T-helper 9 cell (primary cell): ENCODE results near the gene MCU.
"Not testable (repeated sequence)": the region's sequence is repeated elsewhere in the genome, so short reads cannot be mapped to it uniquely, and the experiment has no call there.

Source experiments
- DNase-seq: peaks from one replicate; pipeline ENCODE4 v3.0.0-alpha.2; 2020

Gene MCU

GRCh38 chr10:72731916-72732419 is 40.0 kb downstream of the MCU start:
- DNase-seq = no peak

DNA sequence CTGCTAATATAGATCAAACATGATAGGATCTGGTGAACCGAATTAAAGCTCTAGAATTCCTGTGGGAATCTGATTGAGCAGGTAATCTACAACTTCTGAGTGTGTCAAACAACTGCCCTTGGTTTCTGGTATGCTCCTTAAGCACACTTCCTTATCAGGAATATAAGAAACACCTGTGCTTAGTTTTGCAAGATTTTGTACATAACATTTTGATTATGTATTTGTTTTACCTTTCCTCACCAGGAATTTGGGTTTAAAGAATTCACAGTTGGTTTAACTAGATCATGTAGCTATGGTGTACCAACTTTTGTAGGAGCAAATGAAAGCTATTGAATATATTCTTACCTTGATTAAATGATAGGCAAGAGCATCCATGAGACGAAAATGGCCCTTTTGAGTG is 40.6 kb downstream of the MCU start:
- DNase-seq = no peak

DNA sequence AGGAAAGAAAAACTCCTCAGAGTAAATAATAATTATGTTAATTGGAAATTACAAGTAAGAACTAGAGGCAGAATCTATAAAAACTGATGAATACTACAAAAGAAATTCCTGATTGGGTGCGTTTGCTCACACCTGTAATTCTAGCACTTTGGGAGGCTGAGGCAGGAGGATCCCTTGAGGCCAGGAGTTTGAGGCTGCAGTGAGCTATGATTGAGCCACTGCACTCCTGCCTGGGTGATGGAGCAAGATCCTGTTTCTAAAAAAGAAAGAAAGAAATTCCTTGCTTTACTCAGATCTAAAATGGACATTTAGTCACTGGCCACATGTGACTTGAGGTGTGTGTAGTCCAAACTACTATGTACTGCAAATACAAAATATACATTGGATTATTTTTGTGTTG is 42.0 kb downstream of the MCU start:
- DNase-seq = no peak

DNA sequence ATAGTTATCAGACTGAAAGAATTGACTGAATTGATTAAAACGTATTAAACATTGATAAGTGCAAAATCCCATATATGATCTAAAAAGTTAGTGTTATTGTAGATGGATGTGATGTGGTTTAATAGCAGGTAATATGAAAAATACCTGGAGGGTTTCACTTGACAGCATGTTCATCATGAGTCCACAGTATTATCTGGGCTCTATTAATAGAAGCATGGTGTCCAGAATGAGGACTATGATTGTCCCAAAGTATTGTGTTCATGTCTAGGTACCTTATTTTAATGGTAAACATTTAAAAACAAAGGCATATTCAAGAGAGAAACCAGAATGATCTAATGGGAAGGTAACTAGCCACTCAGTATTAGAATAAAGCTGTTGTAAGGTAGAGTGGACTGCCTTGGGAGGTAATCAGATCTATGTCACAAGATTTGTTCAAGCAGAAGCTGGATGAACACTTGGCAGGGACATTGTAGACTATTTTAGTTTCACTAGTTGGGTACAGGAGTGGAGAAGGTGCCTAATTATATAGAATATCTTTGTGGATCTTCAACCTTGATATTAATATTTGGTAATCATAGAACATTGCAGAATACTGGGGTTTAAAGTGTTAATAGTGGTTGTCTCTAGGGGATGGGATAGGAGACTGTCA is 43.5 kb downstream of the MCU start:
- no peak for DNase-seq

GRCh38 chr10:72736176-72736827 is 44.4 kb downstream of the MCU start:
- DNase-seq = no peak

GRCh38 chr10:72736828-72737220 is 44.9 kb downstream of the MCU start:
- DNase-seq = no peak

DNA sequence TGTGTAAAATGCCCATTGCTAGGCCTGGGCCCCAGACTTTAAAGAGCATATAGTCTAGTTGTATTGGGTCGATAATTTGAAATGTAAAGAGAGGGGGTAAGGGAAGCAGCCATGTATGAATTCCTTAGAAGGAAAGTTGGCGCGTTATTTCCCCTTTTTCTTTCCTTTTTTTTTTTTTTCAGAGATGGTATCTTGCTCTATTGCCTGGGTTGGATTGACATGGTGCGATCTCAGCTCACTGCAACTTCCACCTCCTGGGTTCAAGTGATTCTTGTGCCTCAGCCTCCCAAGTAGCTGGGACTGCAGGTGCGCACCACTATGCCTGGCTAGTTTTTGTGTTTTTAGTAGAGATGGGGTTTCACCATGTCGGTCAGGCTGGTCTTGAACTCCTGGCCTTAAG is 45.4 kb downstream of the MCU start:
- not testable (repeated sequence) for DNase-seq

- no peak for DNase-seq
Measured at GRCh38 chr10:72738486-72738885, 46.5 kb downstream of the MCU start.

GRCh38 chr10:72740528-72740927 is 48.6 kb downstream of the MCU start:
- no peak for DNase-seq

DNA sequence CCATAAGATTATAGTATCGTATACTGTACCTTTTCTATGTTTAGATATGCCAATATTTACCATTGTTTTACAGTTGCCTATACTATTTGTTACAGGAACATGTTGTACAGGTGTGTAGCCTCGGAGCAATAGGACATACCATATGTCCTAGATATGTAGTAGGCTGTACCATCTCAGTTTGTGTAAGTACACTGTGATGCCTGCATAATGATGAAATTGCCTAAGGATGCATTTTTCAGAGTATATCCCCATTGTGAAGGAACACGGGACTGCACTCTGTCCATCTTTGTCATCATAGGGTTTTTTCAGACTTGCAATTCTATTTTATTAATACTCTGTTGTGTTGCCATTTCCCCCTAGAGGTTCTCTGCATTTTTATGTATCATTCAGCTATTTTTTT is 50.1 kb downstream of the MCU start:
- no peak for DNase-seq

- DNase-seq = no peak
Measured at GRCh38 chr10:72742797-72743196, 50.9 kb downstream of the MCU start.

- DNase-seq = no peak
Measured at GRCh38 chr10:72744566-72744965, 52.6 kb downstream of the MCU start.

DNA sequence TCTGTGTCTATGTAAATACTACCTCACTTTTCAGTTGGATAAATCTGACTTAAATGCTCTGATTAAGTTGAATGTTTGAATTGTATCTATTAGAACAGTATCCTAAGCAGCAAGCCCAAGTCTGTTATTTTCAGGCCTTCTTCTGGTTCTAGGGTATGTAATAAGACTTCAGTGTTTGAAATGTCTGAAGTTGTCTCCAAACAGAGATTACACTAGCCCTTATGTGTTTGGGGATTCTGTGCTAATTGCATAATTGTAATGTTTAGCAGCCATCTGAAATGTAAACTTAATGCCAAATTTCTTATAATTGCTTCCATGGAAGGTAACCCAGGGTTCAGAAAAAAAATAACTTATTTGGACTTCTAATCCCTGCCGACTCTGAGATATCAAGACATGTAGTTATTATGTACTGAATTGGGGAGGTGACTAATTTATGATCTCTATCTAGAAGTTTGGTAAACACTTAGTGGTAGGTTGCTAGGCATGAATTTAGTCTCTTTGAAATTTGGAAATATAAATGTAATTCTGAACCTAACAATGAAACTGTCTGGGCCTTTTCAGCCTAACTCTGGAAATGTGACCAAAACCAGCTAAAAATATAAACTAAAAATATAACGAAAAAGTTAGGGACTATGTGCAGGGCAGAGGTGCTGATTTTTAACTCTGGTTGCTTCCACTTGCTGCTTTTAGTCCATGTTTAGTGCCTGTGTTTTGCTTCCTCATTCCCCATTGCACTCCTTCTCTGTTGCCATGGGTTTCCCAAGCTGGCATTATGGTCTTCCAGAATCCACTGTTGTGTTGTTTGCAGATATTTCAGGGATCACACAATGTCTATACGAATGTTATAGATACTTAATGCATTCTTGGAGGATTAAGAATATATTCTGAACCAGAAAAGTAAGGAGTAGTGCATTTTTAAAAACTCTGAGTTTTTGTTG is 54.8 kb downstream of the MCU start:
- no peak for DNase-seq

- no peak for DNase-seq
Measured at GRCh38 chr10:72747521-72747920, 55.6 kb downstream of the MCU start.

GRCh38 chr10:72753760-72754231 is 61.9 kb downstream of the MCU start:
- no peak for DNase-seq

DNA sequence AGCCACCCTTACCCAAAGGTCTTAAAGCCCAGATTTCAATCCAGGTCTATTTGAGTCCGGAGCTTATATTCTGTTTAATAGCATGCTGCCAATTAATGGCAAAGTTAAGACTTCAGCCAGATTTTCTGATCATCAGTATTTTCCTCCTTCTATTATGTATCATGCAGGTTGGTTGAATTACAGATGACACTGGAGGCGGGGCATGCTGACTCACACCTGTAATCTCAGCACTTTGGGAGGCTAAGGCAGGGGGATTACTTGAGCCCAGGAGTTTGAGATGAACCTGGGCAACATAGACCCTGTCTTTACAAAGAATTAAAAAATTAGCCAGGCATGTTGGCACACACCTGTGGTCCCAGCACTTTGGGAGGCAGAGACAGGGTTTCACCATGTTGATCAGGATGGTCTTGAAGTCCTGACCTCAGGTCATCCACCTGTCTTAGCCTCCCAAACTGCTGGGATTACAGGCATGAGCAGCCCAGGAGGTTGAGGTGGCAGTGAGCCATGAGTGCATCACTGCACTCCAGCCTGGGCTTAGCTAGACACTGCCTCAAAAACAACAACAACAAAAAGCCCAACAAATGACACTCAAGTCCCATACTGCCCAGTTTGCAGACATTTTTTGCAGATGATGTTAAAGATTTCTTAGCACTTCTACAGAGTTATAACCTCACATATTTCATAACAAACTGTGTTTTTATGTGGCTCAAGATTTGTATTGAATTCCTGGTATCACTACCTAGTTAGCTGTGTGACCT is 62.5 kb downstream of the MCU start:
- no peak for DNase-seq

- DNase-seq = no peak
Measured at GRCh38 chr10:72756674-72757385, 64.9 kb downstream of the MCU start.

- no peak for DNase-seq
Measured at GRCh38 chr10:72757732-72758131, 65.8 kb downstream of the MCU start.

- not testable (repeated sequence) for DNase-seq
Measured at GRCh38 chr10:72758930-72759329, 67.0 kb downstream of the MCU start.

DNA sequence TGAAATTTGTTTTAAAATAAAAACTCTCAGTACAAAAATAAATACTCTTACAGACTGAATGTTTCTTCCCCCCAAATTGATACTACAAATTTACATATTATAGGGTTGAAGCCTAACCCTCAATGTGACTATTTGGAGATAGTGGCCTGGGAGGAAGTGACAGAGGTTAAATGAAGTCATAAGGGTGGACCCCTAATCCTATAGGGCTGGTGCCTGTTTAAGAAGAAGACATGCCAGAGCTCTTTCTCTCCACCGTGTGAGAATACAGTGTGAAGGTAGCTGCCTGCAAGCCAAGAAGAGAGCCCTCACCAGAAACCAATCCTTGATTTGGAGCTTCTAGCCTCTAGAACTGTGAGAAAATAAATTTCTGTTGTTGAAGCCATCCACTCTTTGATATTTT is 67.6 kb downstream of the MCU start:
- DNase-seq = no peak

DNA sequence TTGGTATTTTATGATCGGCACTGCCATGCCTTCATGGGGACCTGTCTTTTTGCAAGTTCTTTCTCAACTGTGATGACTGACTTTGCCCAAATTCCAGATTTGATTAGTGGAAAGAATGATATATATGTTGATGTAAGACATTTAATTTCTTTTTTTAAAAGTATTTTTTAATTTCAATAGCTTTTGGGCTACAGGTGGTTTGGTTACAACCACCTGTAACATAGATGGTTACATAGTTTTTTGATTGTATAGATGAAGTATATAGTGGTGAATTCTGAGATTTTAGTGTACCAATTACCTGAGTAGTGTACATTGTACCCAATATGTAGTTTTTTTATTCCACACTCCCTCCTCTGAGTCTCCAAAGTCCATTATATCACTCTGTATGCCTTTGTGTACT is 69.6 kb downstream of the MCU start:
- DNase-seq = no peak

GRCh38 chr10:72762042-72762441 is 70.1 kb downstream of the MCU start:
- no peak for DNase-seq
